Loucy (cell line): Measurements from ENCODE around the gene SAP30BP.

ENCODE experiments used
- CTCF ChIP-seq: fragments of 200-600 bp; sonication (generic); conservative IDR thresholded peaks from 2 replicates; pipeline ENCODE4 v1.5.1; 2014; ENCODE audit warnings: mild to moderate bottlenecking, antibody characterized with exemption, low read length
- EZH2phosphoT487 ChIP-seq: fragments of 200-600 bp; IDR thresholded peaks from 2 replicates; pipeline ENCODE4 v1.6.1; 2018; ENCODE audit warnings: antibody characterized with exemption, mild to moderate bottlenecking, moderate library complexity, borderline replicate concordance

- TF ChIP-seq EZH2phosphoT487: no peak
- TF ChIP-seq CTCF: no peak
These were observed 26.5 kb upstream of the SAP30BP start for GRCh38 chr17:75640556-75641119.
